Measurements from ENCODE around the gene ARHGEF17.

The ARHGEF17 gene

DNA sequence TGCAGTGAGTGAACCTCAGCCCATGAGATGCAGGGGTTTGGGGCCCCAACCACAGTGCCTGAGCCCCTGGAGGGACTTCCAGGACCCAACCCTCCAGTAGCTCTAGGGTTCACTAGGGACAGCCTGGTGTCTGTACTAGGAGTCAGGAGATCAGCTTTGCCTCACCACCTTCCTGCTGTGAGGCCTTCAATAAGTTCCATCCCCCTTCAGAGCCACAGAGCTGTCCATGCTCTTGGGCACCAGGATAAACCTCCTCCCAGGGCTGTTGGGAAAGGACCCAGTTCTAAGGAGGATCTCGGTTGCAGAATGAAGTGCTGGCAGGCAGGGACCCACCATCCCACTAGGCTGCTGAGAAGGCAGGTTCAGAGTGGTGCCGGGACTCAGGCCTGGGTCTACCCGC lies 9.7 kb downstream of the ARHGEF17 start:
- Histone ChIP-seq H3K4me3 (ENCODE audit: low read depth, low read length) (no peak overlapping the region), H3K9me3 (ENCODE audit: control insufficient read depth, low read length) (no peaks in the 10 kb centered on the region), H3K9ac (no peak overlapping the region), H3K4me2 (ENCODE audit: low read length) (no peak overlapping the region), H3K27ac (no peak overlapping the region), H2AFZ (no peak overlapping the region), H3K79me2 (peaks cover 18% of the 10 kb centered on the region), H3K36me3 (ENCODE audit: control insufficient read depth, insufficient read depth, low read length) (no peaks in the 10 kb centered on the region), H3K4me1 (peaks cover 10% of the 10 kb centered on the region), H3K27me3 (ENCODE audit: control insufficient read depth, insufficient read depth, low read length) (no peaks in the 10 kb centered on the region)
- TF ChIP-seq, protein P1, sequence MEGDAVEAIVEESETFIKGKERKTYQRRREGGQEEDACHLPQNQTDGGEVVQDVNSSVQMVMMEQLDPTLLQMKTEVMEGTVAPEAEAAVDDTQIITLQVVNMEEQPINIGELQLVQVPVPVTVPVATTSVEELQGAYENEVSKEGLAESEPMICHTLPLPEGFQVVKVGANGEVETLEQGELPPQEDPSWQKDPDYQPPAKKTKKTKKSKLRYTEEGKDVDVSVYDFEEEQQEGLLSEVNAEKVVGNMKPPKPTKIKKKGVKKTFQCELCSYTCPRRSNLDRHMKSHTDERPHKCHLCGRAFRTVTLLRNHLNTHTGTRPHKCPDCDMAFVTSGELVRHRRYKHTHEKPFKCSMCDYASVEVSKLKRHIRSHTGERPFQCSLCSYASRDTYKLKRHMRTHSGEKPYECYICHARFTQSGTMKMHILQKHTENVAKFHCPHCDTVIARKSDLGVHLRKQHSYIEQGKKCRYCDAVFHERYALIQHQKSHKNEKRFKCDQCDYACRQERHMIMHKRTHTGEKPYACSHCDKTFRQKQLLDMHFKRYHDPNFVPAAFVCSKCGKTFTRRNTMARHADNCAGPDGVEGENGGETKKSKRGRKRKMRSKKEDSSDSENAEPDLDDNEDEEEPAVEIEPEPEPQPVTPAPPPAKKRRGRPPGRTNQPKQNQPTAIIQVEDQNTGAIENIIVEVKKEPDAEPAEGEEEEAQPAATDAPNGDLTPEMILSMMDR (IDR thresholded peaks at IDR 0.05): no peak

DNA sequence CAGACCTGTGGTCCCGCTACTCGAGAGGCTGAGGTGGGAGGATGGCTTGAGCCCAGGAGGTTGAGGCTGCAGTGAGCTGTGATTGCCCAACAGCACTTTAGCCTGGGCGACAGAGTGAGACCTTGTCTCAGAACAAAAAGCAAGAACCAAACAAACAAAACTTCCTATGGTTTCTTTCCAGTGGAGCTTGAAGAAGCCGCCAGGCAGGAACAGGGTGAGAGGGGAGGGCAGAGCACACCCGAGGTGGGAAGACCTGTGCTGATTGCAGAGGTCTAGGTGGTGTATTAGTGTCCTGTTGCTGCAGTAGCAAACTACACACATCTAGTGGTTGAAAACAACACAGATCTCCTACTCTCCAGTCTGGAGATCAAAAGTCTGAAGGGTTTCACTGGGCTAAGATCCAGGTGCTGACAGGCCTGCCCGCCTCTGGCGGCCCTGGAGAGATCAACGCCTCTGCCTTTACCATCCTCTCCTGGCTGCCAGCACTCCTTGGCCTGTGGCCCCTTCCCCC lies 10.5 kb downstream of the ARHGEF17 start:
- Histone ChIP-seq H3K4me3 (ENCODE audit: low read depth, low read length) (no peak overlapping the region), H3K9me3 (ENCODE audit: control insufficient read depth, low read length) (no peaks in the 10 kb centered on the region), H3K9ac (no peak overlapping the region), H3K79me2 (peaks cover 22% of the 10 kb centered on the region), H3K4me1 (peaks cover 10% of the 10 kb centered on the region), H3K4me2 (ENCODE audit: low read length) (no peak overlapping the region), H3K27ac (no peak overlapping the region), H3K27me3 (ENCODE audit: control insufficient read depth, insufficient read depth, low read length) (no peaks in the 10 kb centered on the region), H2AFZ (no peak overlapping the region), H3K36me3 (ENCODE audit: control insufficient read depth, insufficient read depth, low read length) (no peaks in the 10 kb centered on the region)
- TF ChIP-seq, protein P1 (IDR thresholded peaks at IDR 0.05): no peak

GRCh38 chr11:73320763-73321603 lies 12.9 kb downstream of the ARHGEF17 start:
- H3K4me3 ChIP-seq (ENCODE audit: low read depth, low read length): no peak overlapping the region
- no peak overlapping the region for H2AFZ ChIP-seq
- no peak overlapping the region for H3K4me2 ChIP-seq (ENCODE audit: low read length)
- H3K4me1 ChIP-seq: peaks cover 12% of the 10 kb centered on the region
- TF ChIP-seq, protein P1 (IDR thresholded peaks at IDR 0.05): no peak
- peak overlapping the region; percentile 57 for H3K27ac ChIP-seq
- H3K27me3 ChIP-seq (ENCODE audit: control insufficient read depth, insufficient read depth, low read length): no peaks in the 10 kb centered on the region
- no peak overlapping the region for H3K9ac ChIP-seq
- H3K36me3 ChIP-seq (ENCODE audit: control insufficient read depth, insufficient read depth, low read length): no peaks in the 10 kb centered on the region
- peaks cover 23% of the 10 kb centered on the region for H3K79me2 ChIP-seq
- no peaks in the 10 kb centered on the region for H3K9me3 ChIP-seq (ENCODE audit: control insufficient read depth, low read length)

DNA sequence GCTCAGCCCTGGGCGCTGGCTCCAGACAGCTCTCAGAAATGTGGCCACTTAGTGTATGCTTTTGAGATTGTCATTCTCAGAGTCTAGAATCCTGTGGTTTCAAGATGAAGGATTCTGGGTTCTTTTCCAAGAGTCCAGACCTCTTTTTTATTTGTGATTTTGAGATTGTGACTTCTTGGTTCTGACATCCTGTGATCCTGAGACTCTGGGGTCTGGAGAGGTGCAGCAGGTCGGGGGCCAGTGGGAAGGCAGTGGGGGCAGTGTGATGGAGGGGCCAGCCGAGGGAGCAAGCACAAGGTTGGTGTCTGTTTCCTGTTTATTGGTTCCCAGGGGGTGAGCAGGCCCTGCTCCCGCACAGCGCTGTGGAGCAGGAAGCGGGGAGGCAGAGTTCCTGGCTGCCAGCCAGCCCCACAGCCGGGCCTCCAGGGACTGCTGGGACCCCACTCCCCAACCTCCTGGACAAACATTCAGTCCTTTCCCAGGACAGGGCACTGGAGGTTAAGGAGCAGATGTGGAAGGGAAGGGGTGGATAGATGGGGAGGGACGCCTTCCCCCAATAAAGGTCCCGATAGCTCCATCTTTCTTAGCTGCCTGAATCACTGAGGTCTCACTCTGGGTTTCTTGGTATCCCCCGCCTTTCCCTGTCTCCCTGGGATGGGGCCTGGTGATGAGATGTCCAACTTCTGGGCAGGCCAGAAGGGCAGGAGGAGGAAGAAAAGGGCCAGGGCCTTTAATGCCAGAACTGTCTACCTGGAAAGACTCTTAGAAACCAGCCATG lies 13.7 kb downstream of the ARHGEF17 start:
- Histone ChIP-seq H3K4me2 (ENCODE audit: low read length) (no peak overlapping the region), H3K79me2 (peaks cover 15% of the 10 kb centered on the region), H3K9me3 (ENCODE audit: control insufficient read depth, low read length) (no peaks in the 10 kb centered on the region), H3K9ac (no peak overlapping the region), H3K27ac (peak overlapping the region; percentile 57), H3K4me1 (peaks cover 12% of the 10 kb centered on the region), H3K4me3 (ENCODE audit: low read depth, low read length) (no peak overlapping the region), H2AFZ (no peak overlapping the region), H3K27me3 (ENCODE audit: control insufficient read depth, insufficient read depth, low read length) (no peaks in the 10 kb centered on the region), H3K36me3 (ENCODE audit: control insufficient read depth, insufficient read depth, low read length) (no peaks in the 10 kb centered on the region)
- TF ChIP-seq, protein P1 (IDR thresholded peaks at IDR 0.05): no peak

Measured in parathyroid adenoma (tissue), 2 donors.